GM23338 (cell line): ENCODE results near the gene MAP3K14. TPM values are rescaled to one million over a fixed set of nuclear protein-coding genes. Genes with fewer than 3 reads are reported as not detected.
A peak's percentile ranks its signal among the peaks of the same experiment; 100 is the strongest.

Experiments used
- ATAC-seq: fragments of 200-7000 bp; cut with Tn5 transposase; 3 replicates; pipeline ENCODE4 v1.9.1; 2020
- DNase-seq: peaks from one replicate; pipeline ENCODE4 v3.0.0-alpha.2; 2015; ENCODE audit warnings: low spot score
- H2AFZ ChIP-seq: fragments of 200-600 bp; sonication (generic); 2 replicates; pipeline ENCODE4 v1.8.0; 2016; ENCODE audit warnings: antibody characterized with exemption, mild to moderate bottlenecking, moderate library complexity
- H3F3A ChIP-seq: fragments of 200-600 bp; sonication (generic); replicated peaks from 2 replicates; pipeline ENCODE4 v1.8.0; 2017; ENCODE audit warnings: antibody characterized with exemption, mixed run types, low read depth
- H3K27ac ChIP-seq: fragments of 200-600 bp; sonication (generic); 2 replicates; pipeline ENCODE4 v1.6.1; 2016; ENCODE audit warnings: low read depth
- H3K27me3 ChIP-seq: fragments of 200-600 bp; sonication (generic); 2 replicates; pipeline ENCODE4 v1.8.0; 2016; ENCODE audit warnings: mild to moderate bottlenecking, mixed run types, moderate library complexity; ENCODE audit not compliant: insufficient read depth
- H3K36me3 ChIP-seq: fragments of 200-600 bp; sonication (generic); 2 replicates; pipeline ENCODE4 v1.8.0; 2016; ENCODE audit warnings: mild to moderate bottlenecking; ENCODE audit not compliant: insufficient read depth
- H3K4me1 ChIP-seq: fragments of 200-600 bp; sonication (generic); 2 replicates; pipeline ENCODE4 v1.8.0; 2016; ENCODE audit warnings: mild to moderate bottlenecking, moderate library complexity; ENCODE audit not compliant: insufficient read depth
- H3K4me2 ChIP-seq: fragments of 200-600 bp; sonication (generic); 2 replicates; pipeline ENCODE4 v1.7.1; 2017; ENCODE audit warnings: mixed run types
- H3K4me3 ChIP-seq: fragments of 200-600 bp; sonication (generic); 2 replicates; pipeline ENCODE4 v1.6.1; 2016; ENCODE audit warnings: mixed run types
- H3K79me2 ChIP-seq: fragments of 200-600 bp; sonication (generic); replicated peaks from 2 replicates; pipeline ENCODE4 v1.8.0; 2017; ENCODE audit warnings: mild to moderate bottlenecking; ENCODE audit not compliant: insufficient read depth
- H3K9me2 ChIP-seq: fragments of 200-600 bp; sonication (generic); 2 replicates; pipeline ENCODE4 v1.8.0; 2017; ENCODE audit not compliant: insufficient read depth
- H4K20me1 ChIP-seq: fragments of 200-600 bp; sonication (generic); replicated peaks from 2 replicates; pipeline ENCODE4 v1.8.0; 2017; ENCODE audit warnings: mild to moderate bottlenecking; ENCODE audit not compliant: insufficient read depth
- H3K27ac Mint-ChIP-seq: 2 replicates; pipeline ENCODE4 v1.8.0; 2020; ENCODE audit warnings: inconsistent platforms, mild to moderate bottlenecking, moderate library complexity, mixed read lengths
- H3K27me3 Mint-ChIP-seq: 3 replicates; pipeline ENCODE4 v1.8.0; 2022; ENCODE audit warnings: low read depth, mild to moderate bottlenecking, moderate library complexity, mixed read lengths, inconsistent platforms; ENCODE audit not compliant: insufficient read depth, poor library complexity
- H3K36me3 Mint-ChIP-seq: 3 replicates; pipeline ENCODE4 v1.8.0; 2021; ENCODE audit warnings: low read depth, mild to moderate bottlenecking, inconsistent platforms, moderate library complexity, mixed read lengths
- H3K4me1 Mint-ChIP-seq: 3 replicates; pipeline ENCODE4 v1.8.0; 2020; ENCODE audit warnings: mild to moderate bottlenecking, inconsistent platforms, mixed read lengths
- H3K4me3 Mint-ChIP-seq: 3 replicates; pipeline ENCODE4 v1.8.0; 2021; ENCODE audit warnings: moderate library complexity, mild to moderate bottlenecking, inconsistent platforms, mixed read lengths
- H3K9me3 Mint-ChIP-seq: 3 replicates; pipeline ENCODE4 v1.8.0; 2020; ENCODE audit warnings: moderate library complexity, mild to moderate bottlenecking, inconsistent platforms, mixed read lengths
- EZH2phosphoT487 ChIP-seq: fragments of 200-600 bp; sonication (generic); IDR thresholded peaks from one replicate; pipeline ENCODE4 v1.8.1; 2018; ENCODE audit warnings: antibody characterized with exemption; ENCODE audit not compliant: unreplicated experiment
- JUNB ChIP-seq: IDR thresholded peaks from one replicate; pipeline ENCODE4 v1.6.1; 2016; ENCODE audit warnings: antibody characterized with exemption; ENCODE audit not compliant: unreplicated experiment
- STAT1 ChIP-seq: IDR thresholded peaks from one replicate; pipeline ENCODE4 v1.6.1; 2016; ENCODE audit warnings: antibody characterized with exemption; ENCODE audit not compliant: unreplicated experiment
- ZNF462 ChIP-seq: fragments of 250-450 bp; sonication (Bioruptor Pico); IDR thresholded peaks from 2 replicates; pipeline ENCODE4 v1.5.0; 2020; ENCODE audit warnings: mild to moderate bottlenecking, moderate library complexity
- polyA plus RNA-seq: library from polyadenylated mRNA; unstranded; fragments of >200 nt; fragmentation: Nextera tagmentation; extraction: Ambion mirVana; gene quantifications from 2 replicates; pipeline ENCODE4 v1.2.1, GENCODE V29; 2016
- total RNA-seq: library from RNA; depleted of rRNA; stranded (reverse); fragments of >200 nt; shearing (Covaris generic); gene quantifications from 2 replicates; pipeline ENCODE4 v1.2.3, GENCODE V29; 2014
- TF ChIP-seq, protein P1 (sequence below), 2 experiments: fragments of 200-600 bp in 1 of 2; sonication (generic) in 1 of 2; conservative IDR thresholded peaks; 2 replicates each; pipeline versions ENCODE4 v1.5.1 to v1.6.1; 2016 to 2017; ENCODE audit warnings: antibody characterized with exemption in 2 of 2, low read depth in 2 of 2, mild to moderate bottlenecking in 2 of 2, moderate library complexity in 1 of 2
- TF ChIP-seq, protein P2 (sequence below): IDR thresholded peaks from one replicate; pipeline ENCODE4 v1.6.1; 2018; ENCODE audit warnings: antibody characterized with exemption; ENCODE audit not compliant: unreplicated experiment
- TF ChIP-seq, protein P3 (sequence below): IDR thresholded peaks from 2 replicates; pipeline ENCODE4 v1.6.1; 2016; ENCODE audit warnings: antibody characterized with exemption

MAP3K14 gene
- total and polyA plus RNA-seq, 2 experiments from 2014 or later = 1.3 to 4.9 TPM

- no peaks in the 10 kb centered on the region for H3K9me3 Mint-ChIP-seq
- peak; percentile 77 for ATAC-seq
- H3K4me1 Mint-ChIP-seq = no peaks in the 10 kb centered on the region
- Histone ChIP-seq H3K27ac (no peak overlapping the region), H4K20me1 (no peaks in the 10 kb centered on the region), H3K4me2 (no peak overlapping the region), H3K4me1 (no peaks in the 10 kb centered on the region), H3K36me3 (no peaks in the 10 kb centered on the region), H2AFZ (no peak overlapping the region), H3F3A (no peaks in the 10 kb centered on the region), H3K9me2 (no peaks in the 10 kb centered on the region), H3K79me2 (no peaks in the 10 kb centered on the region), H3K27me3 (no peaks in the 10 kb centered on the region), H3K4me3 (no peak overlapping the region)
- TF ChIP-seq JUNB (no peak), STAT1 (no peak), EZH2phosphoT487 (no peak), ZNF462 (CRISPR knock-in tag) (no peak)
- TF ChIP-seq, protein P1, sequence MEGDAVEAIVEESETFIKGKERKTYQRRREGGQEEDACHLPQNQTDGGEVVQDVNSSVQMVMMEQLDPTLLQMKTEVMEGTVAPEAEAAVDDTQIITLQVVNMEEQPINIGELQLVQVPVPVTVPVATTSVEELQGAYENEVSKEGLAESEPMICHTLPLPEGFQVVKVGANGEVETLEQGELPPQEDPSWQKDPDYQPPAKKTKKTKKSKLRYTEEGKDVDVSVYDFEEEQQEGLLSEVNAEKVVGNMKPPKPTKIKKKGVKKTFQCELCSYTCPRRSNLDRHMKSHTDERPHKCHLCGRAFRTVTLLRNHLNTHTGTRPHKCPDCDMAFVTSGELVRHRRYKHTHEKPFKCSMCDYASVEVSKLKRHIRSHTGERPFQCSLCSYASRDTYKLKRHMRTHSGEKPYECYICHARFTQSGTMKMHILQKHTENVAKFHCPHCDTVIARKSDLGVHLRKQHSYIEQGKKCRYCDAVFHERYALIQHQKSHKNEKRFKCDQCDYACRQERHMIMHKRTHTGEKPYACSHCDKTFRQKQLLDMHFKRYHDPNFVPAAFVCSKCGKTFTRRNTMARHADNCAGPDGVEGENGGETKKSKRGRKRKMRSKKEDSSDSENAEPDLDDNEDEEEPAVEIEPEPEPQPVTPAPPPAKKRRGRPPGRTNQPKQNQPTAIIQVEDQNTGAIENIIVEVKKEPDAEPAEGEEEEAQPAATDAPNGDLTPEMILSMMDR (conservative IDR thresholded peaks at IDR 0.05; ENCODE audit: low read depth in 2 of 2) = peak; percentile 50 to 68
- TF ChIP-seq, protein P2, sequence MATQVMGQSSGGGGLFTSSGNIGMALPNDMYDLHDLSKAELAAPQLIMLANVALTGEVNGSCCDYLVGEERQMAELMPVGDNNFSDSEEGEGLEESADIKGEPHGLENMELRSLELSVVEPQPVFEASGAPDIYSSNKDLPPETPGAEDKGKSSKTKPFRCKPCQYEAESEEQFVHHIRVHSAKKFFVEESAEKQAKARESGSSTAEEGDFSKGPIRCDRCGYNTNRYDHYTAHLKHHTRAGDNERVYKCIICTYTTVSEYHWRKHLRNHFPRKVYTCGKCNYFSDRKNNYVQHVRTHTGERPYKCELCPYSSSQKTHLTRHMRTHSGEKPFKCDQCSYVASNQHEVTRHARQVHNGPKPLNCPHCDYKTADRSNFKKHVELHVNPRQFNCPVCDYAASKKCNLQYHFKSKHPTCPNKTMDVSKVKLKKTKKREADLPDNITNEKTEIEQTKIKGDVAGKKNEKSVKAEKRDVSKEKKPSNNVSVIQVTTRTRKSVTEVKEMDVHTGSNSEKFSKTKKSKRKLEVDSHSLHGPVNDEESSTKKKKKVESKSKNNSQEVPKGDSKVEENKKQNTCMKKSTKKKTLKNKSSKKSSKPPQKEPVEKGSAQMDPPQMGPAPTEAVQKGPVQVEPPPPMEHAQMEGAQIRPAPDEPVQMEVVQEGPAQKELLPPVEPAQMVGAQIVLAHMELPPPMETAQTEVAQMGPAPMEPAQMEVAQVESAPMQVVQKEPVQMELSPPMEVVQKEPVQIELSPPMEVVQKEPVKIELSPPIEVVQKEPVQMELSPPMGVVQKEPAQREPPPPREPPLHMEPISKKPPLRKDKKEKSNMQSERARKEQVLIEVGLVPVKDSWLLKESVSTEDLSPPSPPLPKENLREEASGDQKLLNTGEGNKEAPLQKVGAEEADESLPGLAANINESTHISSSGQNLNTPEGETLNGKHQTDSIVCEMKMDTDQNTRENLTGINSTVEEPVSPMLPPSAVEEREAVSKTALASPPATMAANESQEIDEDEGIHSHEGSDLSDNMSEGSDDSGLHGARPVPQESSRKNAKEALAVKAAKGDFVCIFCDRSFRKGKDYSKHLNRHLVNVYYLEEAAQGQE = no peak
- TF ChIP-seq, protein P3, sequence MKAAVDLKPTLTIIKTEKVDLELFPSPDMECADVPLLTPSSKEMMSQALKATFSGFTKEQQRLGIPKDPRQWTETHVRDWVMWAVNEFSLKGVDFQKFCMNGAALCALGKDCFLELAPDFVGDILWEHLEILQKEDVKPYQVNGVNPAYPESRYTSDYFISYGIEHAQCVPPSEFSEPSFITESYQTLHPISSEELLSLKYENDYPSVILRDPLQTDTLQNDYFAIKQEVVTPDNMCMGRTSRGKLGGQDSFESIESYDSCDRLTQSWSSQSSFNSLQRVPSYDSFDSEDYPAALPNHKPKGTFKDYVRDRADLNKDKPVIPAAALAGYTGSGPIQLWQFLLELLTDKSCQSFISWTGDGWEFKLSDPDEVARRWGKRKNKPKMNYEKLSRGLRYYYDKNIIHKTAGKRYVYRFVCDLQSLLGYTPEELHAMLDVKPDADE = no peak
- peaks cover 36% of the 10 kb centered on the region for H3K36me3 Mint-ChIP-seq
- H3K4me3 Mint-ChIP-seq = no peak overlapping the region
- peak overlapping the region; percentile 75; the same call in 1 of the 2 replicates for H3K27ac Mint-ChIP-seq
- peaks cover 3% of the 10 kb centered on the region for H3K27me3 Mint-ChIP-seq
- DNase-seq = peak; percentile 43
Measured at GRCh38 chr17:45284176-45285140, 32.4 kb downstream of the MAP3K14 start.
